Heart left ventricle (tissue), 13 donors: Measurements from ENCODE around the gene DR1.

Source experiments
- POLR2A ChIP-seq, 2 donors: fragments of 450-650 bp; IDR thresholded peaks; one replicate each; pipeline ENCODE4 v1.6.1; 2017; ENCODE audit warnings: antibody characterized with exemption in 2 of 2, mild to moderate bottlenecking in 2 of 2, moderate library complexity in 2 of 2
- TF ChIP-seq, protein P1 (sequence below), 12 donors: fragments of 200-600 bp; sonication (generic) in 4 of 12; IDR thresholded peaks; one replicate each; pipeline versions ENCODE4 v1.5.0 to v1.8.0; 2018 to 2022; ENCODE audit warnings: antibody characterized with exemption in 12 of 12, mild to moderate bottlenecking in 5 of 12
- donor health status: ischemic (EF 13 %, LVEDD 7.1; RV severe dilation, severe dysfunction).
- donor health status: DM: no; HTN: yes; CAD: no.
- donor health status: DM: no; HTN: no; CAD: no.
- donor health status: ischemic (EF 25% LVEDD 6.9; RV normal size, moderate dysfunction).
- donor health status: ischemic (EF 25% LVEDD 5.7; RV mildly dilated, moderate dysfunction).
- donor health status: ischemic (EF 35%, LVEDD 5.7; RV mildly dilated, moderate dysfunction).
- donor health status: nonischemic (EF 11% LVEDD 7.7; RV severe dilation, severe dysfunction).
- donor health status: DM: yes; HTN: yes; CAD: no.
- donor health status: PGD.
- donor health status: ischemic (EF 29% LVEDD 5.4; RV normal size, mild dysfunction).
- donor health status: nonischemic (EF 23%, LVEDD 6.1; RV moderate dilation, normal function).

- TF ChIP-seq, protein P1, sequence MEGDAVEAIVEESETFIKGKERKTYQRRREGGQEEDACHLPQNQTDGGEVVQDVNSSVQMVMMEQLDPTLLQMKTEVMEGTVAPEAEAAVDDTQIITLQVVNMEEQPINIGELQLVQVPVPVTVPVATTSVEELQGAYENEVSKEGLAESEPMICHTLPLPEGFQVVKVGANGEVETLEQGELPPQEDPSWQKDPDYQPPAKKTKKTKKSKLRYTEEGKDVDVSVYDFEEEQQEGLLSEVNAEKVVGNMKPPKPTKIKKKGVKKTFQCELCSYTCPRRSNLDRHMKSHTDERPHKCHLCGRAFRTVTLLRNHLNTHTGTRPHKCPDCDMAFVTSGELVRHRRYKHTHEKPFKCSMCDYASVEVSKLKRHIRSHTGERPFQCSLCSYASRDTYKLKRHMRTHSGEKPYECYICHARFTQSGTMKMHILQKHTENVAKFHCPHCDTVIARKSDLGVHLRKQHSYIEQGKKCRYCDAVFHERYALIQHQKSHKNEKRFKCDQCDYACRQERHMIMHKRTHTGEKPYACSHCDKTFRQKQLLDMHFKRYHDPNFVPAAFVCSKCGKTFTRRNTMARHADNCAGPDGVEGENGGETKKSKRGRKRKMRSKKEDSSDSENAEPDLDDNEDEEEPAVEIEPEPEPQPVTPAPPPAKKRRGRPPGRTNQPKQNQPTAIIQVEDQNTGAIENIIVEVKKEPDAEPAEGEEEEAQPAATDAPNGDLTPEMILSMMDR (IDR thresholded peaks at IDR 0.05), result no peak
- no peak for TF ChIP-seq POLR2A (IDR thresholded peaks at IDR 0.05)
These were observed 5.6 kb upstream of the DR1 start for GRCh38 chr1:93340090-93340489.
